DND-41 (cell line): ENCODE data around the gene GLTP.

ENCODE experiments used
- ATAC-seq: fragments of 200-7000 bp; cut with Tn5 transposase; 3 replicates; pipeline ENCODE4 v1.9.1; 2021; ENCODE audit warnings: low read depth; ENCODE audit not compliant: insufficient read depth
- DNase-seq: peaks from one replicate; pipeline ENCODE4 v3.0.0-alpha.2; 2020
- H2AFZ ChIP-seq: 2 replicates; pipeline ENCODE4 v1.6.0; 2012; ENCODE audit warnings: low read depth, low read length
- H3K27ac ChIP-seq: 2 replicates; pipeline ENCODE4 v1.5.1; 2012; ENCODE audit warnings: low read length, inconsistent platforms
- H3K27me3 ChIP-seq: fragments of 200-600 bp; sonication (generic); 2 replicates; pipeline ENCODE4 v1.6.0; 2012; ENCODE audit warnings: low read length, mild to moderate bottlenecking, inconsistent platforms; ENCODE audit not compliant: insufficient read depth, poor library complexity
- H3K36me3 ChIP-seq: 2 replicates; pipeline ENCODE4 v1.5.1; 2012; ENCODE audit warnings: low read length, inconsistent platforms; ENCODE audit not compliant: insufficient read depth
- H3K4me1 ChIP-seq: 2 replicates; pipeline ENCODE4 v1.5.1; 2012; ENCODE audit warnings: mild to moderate bottlenecking, low read length; ENCODE audit not compliant: insufficient read depth
- H3K4me2 ChIP-seq: 2 replicates; pipeline ENCODE4 v1.6.0; 2012; ENCODE audit warnings: mild to moderate bottlenecking, moderate library complexity, low read length, inconsistent platforms; ENCODE audit not compliant: insufficient read depth
- H3K4me3 ChIP-seq, 2 experiments: fragments of 200-600 bp in 1 of 2; shearing (Covaris generic) in 1 of 2; 2 replicates each; pipeline ENCODE4 v1.5.1; 2012 to 2016; ENCODE audit warnings: inconsistent platforms in 2 of 2, low read length in 2 of 2, mild to moderate bottlenecking in 2 of 2, low read depth in 1 of 2, moderate library complexity in 1 of 2
- H3K79me2 ChIP-seq: 2 replicates; pipeline ENCODE4 v1.6.0; 2012; ENCODE audit warnings: low read length, inconsistent platforms; ENCODE audit not compliant: insufficient read depth
- H3K9ac ChIP-seq: 2 replicates; pipeline ENCODE4 v1.6.0; 2012; ENCODE audit warnings: low read depth, mild to moderate bottlenecking, inconsistent platforms, low read length, moderate library complexity
- H3K9me3 ChIP-seq: 2 replicates; pipeline ENCODE4 v1.5.1; 2012; ENCODE audit warnings: low read length, moderate library complexity, mild to moderate bottlenecking, inconsistent platforms; ENCODE audit not compliant: insufficient read depth, severe bottlenecking
- H4K20me1 ChIP-seq: 2 replicates; pipeline ENCODE4 v1.6.0; 2012; ENCODE audit warnings: low read length; ENCODE audit not compliant: insufficient read depth
- EZH2 ChIP-seq: IDR thresholded peaks from 3 replicates; pipeline ENCODE4 v1.6.1; 2012; ENCODE audit warnings: borderline replicate concordance, low read depth, mild to moderate bottlenecking, moderate library complexity, low read length, inconsistent platforms; ENCODE audit not compliant: severe bottlenecking
- TF ChIP-seq, protein P1 (sequence below): IDR thresholded peaks from 2 replicates; pipeline ENCODE4 v1.5.1; 2012; ENCODE audit warnings: borderline replicate concordance, low read length, moderate library complexity, mild to moderate bottlenecking; ENCODE audit not compliant: poor library complexity, severe bottlenecking; ENCODE audit errors: extremely low read depth

Gene GLTP

DNA sequence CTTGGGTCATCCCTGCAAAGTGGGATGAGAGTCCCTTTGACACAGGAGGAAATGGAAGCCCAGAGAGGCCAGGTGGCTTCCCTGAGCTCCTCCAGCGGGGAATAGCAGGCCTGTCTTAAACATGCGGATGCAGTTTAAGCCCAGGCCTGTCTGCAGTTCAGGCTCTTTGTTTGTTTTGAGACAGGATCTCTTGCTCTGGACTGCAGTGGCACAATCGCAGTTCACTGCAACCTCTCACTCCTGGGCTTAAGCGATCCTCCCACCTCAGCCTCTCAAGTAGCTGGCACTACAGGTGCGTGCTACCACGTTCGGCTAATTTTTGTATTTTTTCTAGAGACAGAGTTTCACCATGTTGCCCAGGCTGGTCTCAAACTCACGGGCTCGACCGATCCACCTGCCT lies 50.7 kb downstream of the GLTP start:
- TF ChIP-seq, protein P1, sequence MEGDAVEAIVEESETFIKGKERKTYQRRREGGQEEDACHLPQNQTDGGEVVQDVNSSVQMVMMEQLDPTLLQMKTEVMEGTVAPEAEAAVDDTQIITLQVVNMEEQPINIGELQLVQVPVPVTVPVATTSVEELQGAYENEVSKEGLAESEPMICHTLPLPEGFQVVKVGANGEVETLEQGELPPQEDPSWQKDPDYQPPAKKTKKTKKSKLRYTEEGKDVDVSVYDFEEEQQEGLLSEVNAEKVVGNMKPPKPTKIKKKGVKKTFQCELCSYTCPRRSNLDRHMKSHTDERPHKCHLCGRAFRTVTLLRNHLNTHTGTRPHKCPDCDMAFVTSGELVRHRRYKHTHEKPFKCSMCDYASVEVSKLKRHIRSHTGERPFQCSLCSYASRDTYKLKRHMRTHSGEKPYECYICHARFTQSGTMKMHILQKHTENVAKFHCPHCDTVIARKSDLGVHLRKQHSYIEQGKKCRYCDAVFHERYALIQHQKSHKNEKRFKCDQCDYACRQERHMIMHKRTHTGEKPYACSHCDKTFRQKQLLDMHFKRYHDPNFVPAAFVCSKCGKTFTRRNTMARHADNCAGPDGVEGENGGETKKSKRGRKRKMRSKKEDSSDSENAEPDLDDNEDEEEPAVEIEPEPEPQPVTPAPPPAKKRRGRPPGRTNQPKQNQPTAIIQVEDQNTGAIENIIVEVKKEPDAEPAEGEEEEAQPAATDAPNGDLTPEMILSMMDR, result no peak
- no peak for TF ChIP-seq EZH2
- Histone ChIP-seq H3K4me2 (no peak overlapping the region), H3K9me3 (no peaks in the 10 kb centered on the region), H3K27me3 (peaks cover 12% of the 10 kb centered on the region), H3K27ac (no peak overlapping the region), H3K4me3 (no peak overlapping the region), H2AFZ (no peak overlapping the region), H3K36me3 (no peaks in the 10 kb centered on the region), H3K9ac (no peak overlapping the region), H4K20me1 (0 out of 2 replicates have a peak, but pooled peaks cover 4% of the 10 kb centered on the region), H3K79me2 (no peaks in the 10 kb centered on the region), H3K4me1 (no peaks in the 10 kb centered on the region)
- DNase-seq (no peak), ATAC-seq (no peak)

GRCh38 chr12:109828754-109829511 lies 51.4 kb downstream of the GLTP start:
- Histone ChIP-seq H4K20me1 (0 out of 2 replicates have a peak, but pooled peaks cover 4% of the 10 kb centered on the region), H3K36me3 (no peaks in the 10 kb centered on the region), H3K9ac (no peak overlapping the region), H3K27me3 (peaks cover 12% of the 10 kb centered on the region), H3K4me1 (no peaks in the 10 kb centered on the region), H3K9me3 (no peaks in the 10 kb centered on the region), H3K79me2 (no peaks in the 10 kb centered on the region), H3K4me2 (no peak overlapping the region), H3K4me3 (no peak overlapping the region), H3K27ac (no peak overlapping the region), H2AFZ (no peak overlapping the region)
- TF ChIP-seq EZH2, result no peak
- TF ChIP-seq, protein P1, result no peak
- DNase-seq (no peak), ATAC-seq (no peak)

DNA sequence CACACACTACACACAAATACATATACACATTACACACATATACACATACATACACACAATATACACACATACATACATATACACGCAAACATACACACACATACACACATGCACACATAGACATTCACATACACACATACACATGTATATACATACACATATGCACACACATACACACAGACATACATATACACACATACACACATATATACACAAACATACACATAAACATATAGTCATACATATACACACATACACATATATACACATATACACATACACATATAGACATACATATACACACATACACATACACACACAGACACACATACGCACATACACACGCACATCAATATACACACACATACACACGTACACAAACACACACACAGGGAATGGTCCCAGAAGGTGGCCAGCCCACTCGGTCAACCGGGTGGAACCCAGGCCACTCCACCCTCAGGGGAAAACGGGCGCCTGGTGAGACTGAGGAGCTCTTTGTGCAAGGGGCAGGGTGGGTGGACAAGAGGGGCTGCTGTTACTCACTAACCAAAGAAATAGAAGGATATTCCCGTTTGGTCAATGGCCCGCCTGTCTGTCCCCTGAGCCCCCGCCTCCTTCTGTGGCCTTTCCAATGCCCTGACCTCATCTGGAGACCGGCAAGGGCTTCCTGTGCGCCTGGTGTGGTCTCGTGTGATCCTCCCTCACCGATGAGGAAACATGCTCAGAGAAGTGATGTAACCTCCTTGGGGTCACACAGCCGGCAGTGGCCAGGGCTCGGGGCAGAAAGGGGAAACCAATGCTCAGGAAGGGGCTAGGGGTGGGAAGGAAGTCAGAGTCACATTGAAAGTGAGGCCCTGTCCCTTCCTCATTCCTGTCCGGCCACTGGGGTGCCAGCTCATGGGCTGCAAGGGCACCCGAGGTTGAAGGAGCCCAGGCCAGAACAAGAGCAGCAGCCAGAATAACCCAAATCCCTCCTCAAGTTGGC lies 52.5 kb downstream of the GLTP start:
- no peak overlapping the region for H2AFZ ChIP-seq
- no peak for DNase-seq
- H3K4me3 ChIP-seq, result no peak overlapping the region
- H3K27me3 ChIP-seq, result peaks cover 12% of the 10 kb centered on the region
- H3K27ac ChIP-seq, result no peak overlapping the region
- no peak for ATAC-seq
- no peaks in the 10 kb centered on the region for H3K36me3 ChIP-seq
- 0 out of 2 replicates have a peak, but pooled peaks cover 4% of the 10 kb centered on the region for H4K20me1 ChIP-seq
- H3K79me2 ChIP-seq, result no peaks in the 10 kb centered on the region
- H3K4me1 ChIP-seq, result no peaks in the 10 kb centered on the region
- H3K9ac ChIP-seq, result no peak overlapping the region
- H3K9me3 ChIP-seq, result no peaks in the 10 kb centered on the region
- H3K4me2 ChIP-seq, result no peak overlapping the region
- TF ChIP-seq, protein P1, result no peak
- TF ChIP-seq EZH2, result no peak
